ENCODE results near the gene SETD9.

The SETD9 gene

DNA sequence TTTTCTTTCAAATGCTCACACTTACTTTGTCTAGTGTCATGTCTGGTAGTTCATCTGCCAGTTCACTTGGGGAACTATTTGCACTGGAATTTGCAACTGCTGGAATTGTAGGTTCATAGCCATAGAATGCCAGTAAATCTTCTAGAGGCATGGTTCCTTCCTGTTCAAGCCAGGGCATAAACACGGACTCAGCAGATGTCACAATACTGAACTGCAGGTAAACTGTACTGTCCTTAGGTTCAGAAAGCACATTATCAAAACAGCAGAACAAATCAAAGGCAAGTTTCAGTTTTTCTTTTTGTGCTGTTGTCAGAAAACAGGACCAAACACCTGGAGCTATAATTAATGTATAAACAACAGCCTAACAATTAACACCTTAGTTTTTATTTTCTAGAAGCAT, 29.5 kb downstream of the SETD9 start:
- no peak for FAIRE-seq

DNA sequence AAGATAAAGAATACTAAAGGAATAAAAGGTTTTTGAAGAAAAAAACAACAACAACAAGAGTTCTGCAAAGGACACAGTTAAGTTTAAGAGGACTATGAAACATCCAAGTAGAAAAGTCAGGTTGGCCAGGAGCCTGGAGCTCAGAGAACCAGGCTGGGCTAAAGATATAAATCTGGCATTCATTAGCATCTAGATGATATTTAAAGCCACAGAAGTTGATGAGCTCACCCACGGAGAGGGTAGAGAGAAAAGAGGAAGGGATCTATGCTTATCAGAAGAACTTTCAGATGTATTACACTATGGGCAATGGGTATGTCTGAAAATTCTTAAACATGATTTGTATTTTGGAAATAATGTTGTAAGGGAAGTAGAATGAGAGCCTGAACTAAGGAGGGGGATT, 32.6 kb downstream of the SETD9 start:
- no peak for FAIRE-seq

DNA sequence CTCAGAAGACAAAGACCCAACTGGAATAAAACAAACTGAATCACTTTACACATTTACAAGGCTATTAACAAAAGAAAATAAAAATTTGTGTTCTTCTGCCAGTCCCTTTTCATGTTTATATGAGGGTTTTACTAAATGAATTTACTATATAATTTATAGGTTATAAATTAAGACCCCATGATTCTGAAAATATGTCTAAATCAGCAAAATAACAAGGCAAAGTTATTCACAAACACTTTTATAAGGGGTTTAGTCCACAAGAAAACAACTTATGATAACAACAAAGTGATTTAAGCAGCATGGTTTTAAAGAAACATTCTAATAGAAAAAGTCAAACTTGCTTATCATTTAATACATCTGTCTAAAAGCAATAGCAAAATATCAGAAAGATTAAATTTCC, 37.7 kb downstream of the SETD9 start:
- no peak for FAIRE-seq

DNA sequence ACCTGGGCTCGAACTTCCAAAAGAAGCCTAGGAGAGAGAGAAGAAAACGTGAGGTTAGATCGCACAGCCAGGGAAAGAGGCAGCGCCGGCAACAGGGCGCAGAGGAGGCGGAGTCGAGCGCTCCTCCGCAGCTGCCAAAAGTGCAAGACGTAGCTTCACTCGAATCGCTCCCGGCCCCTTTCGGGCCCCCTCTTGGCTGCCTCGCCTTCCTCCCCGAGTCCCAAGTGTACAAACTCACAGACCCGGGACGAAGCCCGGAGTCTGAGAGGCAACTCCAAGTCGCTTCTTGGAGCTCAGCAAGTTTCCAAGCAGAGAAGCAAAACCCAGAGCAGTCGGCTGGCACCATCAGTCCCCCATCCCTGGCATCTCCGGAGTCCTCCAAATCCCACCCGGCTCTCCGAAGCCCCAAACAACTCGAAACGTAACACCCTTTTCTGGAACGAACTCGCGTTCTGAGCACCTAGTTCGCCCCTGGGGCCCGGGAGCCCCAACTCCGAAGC, 41.3 kb downstream of the SETD9 start:
- peak; percentile 70 for FAIRE-seq

DNA sequence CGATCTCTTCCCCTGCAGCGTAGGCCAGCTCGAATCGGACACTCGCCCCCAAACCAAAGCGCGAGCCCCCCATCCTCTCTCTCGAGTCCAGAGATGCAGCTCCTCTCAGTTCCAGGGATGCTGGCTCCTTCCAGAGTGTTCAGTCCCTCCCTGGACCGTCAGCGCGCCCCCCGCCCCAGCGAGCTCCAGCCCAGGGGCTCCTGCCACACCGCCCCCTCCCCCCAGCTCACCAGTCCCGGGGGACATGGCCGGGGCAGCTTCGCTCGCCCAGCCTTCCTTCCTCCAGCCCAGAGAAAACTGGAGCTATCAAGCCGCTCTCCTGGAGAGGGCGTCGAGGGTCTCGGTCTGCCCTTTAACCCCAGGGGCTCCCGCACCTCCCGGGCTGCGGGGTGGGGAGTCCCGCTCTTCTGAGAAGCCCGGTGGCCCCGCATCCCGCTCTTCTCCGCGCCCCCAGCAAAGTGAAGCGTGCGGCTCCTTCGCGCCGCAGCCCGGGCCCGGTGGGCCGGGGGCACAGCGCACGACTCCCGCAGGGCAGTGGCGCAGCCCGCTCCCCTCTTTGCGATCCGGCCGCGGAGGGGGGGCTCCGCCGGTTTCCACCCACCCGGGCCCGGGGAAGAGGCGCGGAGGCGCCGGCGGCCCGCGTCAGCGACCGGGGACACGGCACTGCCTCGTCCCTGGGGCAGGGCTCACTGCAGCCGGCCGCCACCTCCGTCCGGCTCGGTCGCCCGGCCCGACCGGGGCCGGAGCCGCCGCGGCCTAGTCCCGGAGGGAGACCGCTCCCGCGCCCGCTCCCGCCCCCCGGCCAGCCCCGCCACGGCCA, 41.9 kb downstream of the SETD9 start:
- no peak for FAIRE-seq

DNA sequence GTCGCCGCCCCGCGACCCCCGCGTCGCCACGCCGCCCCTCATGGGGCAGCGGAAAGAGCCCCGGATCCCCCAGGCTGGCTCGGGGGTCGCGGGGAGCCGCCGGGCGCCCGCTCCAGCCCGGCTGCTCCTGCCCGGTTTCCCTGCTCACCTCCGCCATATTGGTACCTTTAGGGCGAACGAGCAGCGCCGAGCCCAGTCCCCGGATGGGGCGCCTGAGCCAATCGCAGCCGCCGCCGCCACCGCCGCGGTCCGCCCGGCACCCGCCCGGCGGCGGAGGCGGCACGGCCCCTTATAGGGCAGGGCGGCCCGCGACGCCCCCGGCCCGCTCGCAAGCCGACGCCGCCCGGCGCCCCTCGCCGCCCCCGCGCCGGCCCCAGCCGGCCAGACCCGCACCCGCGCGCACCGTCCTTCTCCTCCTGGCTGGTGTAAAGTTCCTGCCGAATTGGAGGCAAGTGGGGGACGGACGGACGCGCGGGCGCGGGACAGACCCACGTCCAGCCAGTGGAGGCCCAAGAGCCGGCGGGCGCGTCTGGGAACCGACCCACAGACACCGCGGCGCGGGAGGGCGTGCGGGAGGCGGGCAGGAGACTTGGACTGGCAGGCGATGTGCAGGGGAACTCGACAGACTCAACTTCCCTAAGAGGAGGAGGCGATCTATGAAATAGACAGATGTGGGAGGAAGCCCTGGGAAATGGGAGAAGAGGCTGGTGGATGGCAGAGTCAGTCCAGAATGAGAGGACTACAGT, 42.7 kb downstream of the SETD9 start, which contains the start of gene MIER3:
TSS of gene MIER3 (minus strand) at position 178 of the 746 bp plus-strand sequence. CDS start at position 157, 21 bp downstream.
- no peak for FAIRE-seq

DNA sequence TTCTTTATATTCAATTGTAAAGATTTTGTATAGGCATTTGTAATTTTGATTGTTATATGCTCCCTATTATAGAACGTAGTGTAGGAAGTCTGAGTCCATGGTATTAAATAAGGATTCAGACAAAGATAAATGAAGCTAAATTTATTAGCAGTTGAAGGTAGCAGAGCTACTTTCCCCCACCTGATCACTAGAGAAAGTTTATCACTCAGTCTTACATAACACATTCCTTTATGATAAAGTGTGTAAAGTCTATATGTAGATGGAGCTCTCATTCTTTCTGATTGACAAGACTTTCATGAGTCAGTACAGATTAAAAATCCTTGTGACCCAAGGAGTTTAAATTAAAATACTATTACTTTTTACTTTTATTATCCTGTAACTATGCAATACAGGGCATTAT, 44.9 kb downstream of the SETD9 start:
- no peak for FAIRE-seq

DNA sequence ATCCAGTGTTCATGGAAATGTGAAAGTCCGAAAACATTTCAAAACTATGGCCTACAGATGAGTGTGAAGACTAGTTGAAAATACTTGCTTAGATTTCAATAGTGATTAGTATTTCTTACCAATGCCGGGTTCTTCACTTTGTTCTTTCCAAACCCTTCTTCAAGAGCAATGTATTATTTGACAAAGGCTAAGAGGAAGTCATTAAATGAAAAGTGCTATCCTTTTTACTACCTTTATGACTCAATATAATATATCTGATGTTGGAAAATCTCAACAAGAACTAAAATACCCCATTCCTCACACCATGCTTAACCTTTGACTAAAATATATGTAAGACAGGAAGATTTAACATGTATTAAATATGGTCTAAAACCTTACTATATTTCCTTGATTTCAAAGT, 49.2 kb downstream of the SETD9 start:
- FAIRE-seq: no peak

DNA sequence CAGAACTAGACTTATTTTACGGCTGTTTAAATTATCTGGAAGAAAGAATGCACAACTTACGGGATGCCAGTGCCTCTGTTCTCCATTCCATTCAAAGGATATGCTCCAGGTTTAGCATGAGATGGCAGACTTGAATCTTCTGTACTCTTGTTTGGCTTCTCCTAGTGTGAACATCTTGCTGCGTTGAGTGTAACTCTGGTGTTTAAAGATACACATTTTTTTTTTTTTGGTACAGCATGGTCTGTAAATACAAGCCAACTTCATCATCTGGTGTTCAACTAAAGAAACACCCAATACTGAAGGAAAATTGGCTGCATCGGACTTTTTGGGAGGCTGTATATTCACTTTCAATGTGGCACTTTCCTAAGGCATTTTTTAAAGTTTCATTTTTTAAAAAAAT, 49.9 kb downstream of the SETD9 start:
- FAIRE-seq: no peak

DNA sequence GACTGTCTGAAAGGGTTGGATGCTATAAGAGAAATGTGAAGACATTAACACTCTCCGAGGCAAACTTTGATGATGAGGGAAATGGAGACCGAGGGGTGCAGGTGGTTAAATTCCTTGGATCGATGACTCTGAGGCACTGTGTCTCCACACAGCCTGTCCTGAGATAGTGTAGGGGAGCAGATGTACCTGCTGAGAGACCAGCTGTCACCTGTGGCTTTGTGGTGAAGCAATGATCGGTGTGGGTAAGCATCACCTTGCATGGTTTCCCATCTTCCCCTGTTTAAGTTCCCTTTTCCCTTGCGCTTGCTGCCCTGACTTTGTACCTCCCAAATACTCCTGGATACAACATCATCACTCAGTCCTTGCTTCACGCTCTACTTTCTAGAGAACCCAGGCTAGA, 52.4 kb downstream of the SETD9 start:
- no peak for FAIRE-seq

DNA sequence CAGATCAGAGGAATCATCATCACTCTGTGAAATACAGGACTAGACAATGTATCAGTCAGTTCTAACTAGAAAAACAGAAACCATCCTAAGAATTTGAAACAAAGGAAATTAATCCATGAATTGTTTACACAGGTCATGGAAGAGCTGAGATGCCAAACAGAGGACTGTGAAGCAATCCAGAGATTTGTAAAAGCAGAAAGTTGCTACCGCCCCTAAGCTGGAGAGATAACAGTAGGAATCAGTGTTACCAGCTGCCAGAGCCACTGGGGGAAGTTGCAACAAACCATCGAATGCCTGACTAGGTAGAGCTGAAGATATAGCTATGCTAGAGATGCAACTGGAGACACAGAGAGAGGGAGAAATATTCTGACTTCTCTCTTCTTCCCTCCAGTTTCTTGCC, 52.9 kb downstream of the SETD9 start:
- FAIRE-seq: no peak

DNA sequence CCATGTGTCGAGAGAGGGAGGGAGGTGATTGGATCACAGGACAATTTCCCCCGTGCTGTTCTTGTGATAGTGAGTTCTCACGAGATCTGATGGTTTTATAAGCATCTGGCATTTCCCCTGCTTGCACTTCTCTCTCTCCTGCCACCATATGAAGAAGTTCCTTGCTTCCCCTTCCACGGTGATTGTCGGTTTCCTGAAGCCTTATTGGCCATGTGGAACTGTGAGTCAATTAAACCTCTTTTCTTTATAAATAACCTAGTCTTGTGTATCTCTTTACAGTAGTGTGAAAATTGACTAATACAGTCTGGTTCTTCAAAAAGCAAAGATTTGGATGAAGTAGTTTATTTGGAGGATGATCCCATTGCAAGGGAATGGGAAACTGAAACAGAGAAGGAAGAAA, 53.9 kb downstream of the SETD9 start:
- no peak for FAIRE-seq

DNA sequence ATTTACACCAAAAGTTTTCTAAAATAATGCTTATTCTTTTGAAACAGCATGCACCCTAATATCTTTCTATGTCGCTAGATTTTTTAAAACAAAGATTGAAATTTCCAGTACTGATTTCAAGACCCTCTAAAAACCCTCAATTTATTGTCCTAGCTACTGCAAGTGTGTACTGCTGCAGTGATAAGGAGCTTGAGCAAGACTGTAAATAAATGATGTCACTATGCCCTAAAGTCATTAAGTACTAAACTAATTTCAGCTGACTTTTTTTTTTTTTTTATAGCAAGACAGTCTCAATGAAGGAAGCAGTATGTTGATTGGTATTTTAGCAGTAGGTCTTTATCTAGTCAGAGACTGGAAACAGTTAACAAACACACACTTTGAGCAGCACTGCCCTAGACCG, 54.8 kb downstream of the SETD9 start:
- FAIRE-seq: no peak
